Measurements from ENCODE around the gene RPUSD3. TPM values are rescaled to one million over a fixed set of nuclear protein-coding genes. Genes with fewer than 3 reads are reported as not detected.

Gene RPUSD3
- total and polyA plus RNA-seq, 9 of the 15 experiments (the other 6 are each of a cell fraction or from before 2014, with no cell fraction given): 13.8 to 99.0 (median 59.3) TPM

DNA sequence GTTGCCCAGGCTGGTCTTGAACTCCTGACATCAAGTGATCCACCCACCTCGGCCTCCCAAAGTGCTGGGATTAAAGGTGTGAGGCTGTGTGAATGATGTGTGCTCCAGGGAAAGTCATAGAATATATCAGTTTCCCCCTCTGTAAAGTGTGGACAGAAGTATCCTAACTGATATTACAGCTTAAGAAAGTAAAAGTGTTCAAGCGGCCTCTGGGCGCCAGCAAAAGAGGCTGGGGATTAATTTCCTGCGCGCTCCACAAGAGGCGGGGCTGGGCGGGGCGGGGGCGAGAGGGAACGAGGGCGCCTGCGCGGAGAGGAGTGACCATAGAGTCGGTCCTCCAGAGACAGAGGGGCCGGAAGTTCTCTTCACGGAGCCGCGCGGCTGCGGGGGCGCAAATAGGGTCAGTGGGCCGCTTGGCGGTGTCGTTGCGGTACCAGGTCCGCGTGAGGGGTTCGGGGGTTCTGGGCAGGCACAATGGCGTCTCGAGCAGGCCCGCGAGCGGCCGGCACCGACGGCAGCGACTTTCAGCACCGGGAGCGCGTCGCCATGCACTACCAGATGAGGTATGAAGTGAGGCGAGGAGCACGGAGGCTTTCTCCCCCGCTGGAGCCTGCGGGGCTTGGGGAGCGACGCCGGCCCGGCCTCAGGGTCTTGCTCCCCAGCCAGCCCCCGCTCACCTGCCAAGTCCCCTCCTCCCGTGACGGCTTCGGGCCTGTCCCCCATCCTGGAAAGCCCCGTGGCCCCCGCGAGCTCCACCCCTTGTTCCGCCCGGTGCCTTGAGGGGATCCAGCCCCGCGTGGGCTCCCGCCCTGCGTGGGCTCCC lies 46.7 kb upstream of the RPUSD3 start, which contains the start of gene JAGN1 (continued):
- TF ChIP-seq ADNP (tag; IDR thresholded peaks at IDR 0.05) (peak; percentile 94), YBX1 (IDR thresholded peaks at IDR 0.05) (no peak), ZNF232 (CRISPR knock-in tag; IDR thresholded peaks at IDR 0.05) (peak; percentile 57; the same call in 1 of the 2 replicates), MED1 (CRISPR knock-in tag; IDR thresholded peaks at IDR 0.05; ENCODE audit: borderline replicate concordance) (no peak), GTF2F1 (IDR thresholded peaks at IDR 0.05; ENCODE audit: low read depth, low read length) (peak; percentile 70; the same call in 1 of the 2 replicates), SRSF3 (IDR thresholded peaks at IDR 0.05; ENCODE audit: insufficient read depth, low read length) (peak; percentile 83; the same call in 1 of the 2 replicates), ZNF3 (CRISPR knock-in tag; IDR thresholded peaks at IDR 0.05) (no peak; the same call in 1 of the 2 replicates), RCOR1 (IDR thresholded peaks at IDR 0.05; ENCODE audit: borderline replicate concordance in 1 of 2, low read depth in 2 of 2, low read length in 2 of 2) (0 out of 4 replicates have a peak, but pooled peaks of 1 of the 2 experiments have one; percentile 12), ZNF551 (CRISPR knock-in tag; IDR thresholded peaks at IDR 0.05) (no peak), NR2C2 (CRISPR knock-in tag; IDR thresholded peaks at IDR 0.05) (peak; percentile 77; the same call in 1 of the 2 replicates), NR2C2 (tag; IDR thresholded peaks at IDR 0.05) (peak; percentile 82), ZNF316 (IDR thresholded peaks at IDR 0.05) (peak; percentile 26; the same call in 1 of the 2 replicates), TAL1 (IDR thresholded peaks at IDR 0.05) (no peak), ZNF699 (CRISPR knock-in tag; IDR thresholded peaks at IDR 0.05; ENCODE audit: insufficient replicate concordance) (no peak), RAD51 (IDR thresholded peaks at IDR 0.05; ENCODE audit: borderline replicate concordance, low read depth) (no peak), CC2D1A (IDR thresholded peaks at IDR 0.05) (no peak), LARP7 (IDR thresholded peaks at IDR 0.05) (no peak), NONO (IDR thresholded peaks at IDR 0.05; ENCODE audit: low read depth in 2 of 2, low read length in 1 of 2) (peak in 1 of 2 experiments; percentile 52; a peak in 1 of 4 replicates), RBM14 (IDR thresholded peaks at IDR 0.05; ENCODE audit: borderline replicate concordance, insufficient read depth, low read depth, low read length) (0 out of 2 replicates have a peak, but pooled peaks have one; percentile 75), TARDBP (IDR thresholded peaks at IDR 0.05) (no peak), RBM39 (optimal IDR thresholded peaks at IDR 0.05; ENCODE audit: low read depth, low read length) (no peak), SMARCA4 (IDR thresholded peaks at IDR 0.05) (peak; percentile 18; the same call in 1 of the 2 replicates)
- TF ChIP-seq, protein P1, sequence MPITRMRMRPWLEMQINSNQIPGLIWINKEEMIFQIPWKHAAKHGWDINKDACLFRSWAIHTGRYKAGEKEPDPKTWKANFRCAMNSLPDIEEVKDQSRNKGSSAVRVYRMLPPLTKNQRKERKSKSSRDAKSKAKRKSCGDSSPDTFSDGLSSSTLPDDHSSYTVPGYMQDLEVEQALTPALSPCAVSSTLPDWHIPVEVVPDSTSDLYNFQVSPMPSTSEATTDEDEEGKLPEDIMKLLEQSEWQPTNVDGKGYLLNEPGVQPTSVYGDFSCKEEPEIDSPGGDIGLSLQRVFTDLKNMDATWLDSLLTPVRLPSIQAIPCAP (CRISPR knock-in tag; IDR thresholded peaks at IDR 0.05; ENCODE audit: borderline replicate concordance): 0 out of 2 replicates have a peak, but pooled peaks have one; percentile 14
- TF ChIP-seq, protein P2, sequence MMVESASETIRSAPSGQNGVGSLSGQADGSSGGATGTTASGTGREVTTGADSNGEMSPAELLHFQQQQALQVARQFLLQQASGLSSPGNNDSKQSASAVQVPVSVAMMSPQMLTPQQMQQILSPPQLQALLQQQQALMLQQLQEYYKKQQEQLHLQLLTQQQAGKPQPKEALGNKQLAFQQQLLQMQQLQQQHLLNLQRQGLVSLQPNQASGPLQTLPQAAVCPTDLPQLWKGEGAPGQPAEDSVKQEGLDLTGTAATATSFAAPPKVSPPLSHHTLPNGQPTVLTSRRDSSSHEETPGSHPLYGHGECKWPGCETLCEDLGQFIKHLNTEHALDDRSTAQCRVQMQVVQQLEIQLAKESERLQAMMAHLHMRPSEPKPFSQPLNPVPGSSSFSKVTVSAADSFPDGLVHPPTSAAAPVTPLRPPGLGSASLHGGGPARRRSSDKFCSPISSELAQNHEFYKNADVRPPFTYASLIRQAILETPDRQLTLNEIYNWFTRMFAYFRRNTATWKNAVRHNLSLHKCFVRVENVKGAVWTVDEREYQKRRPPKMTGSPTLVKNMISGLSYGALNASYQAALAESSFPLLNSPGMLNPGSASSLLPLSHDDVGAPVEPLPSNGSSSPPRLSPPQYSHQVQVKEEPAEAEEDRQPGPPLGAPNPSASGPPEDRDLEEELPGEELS (CRISPR knock-in tag; IDR thresholded peaks at IDR 0.05; ENCODE audit: borderline replicate concordance): 0 out of 2 replicates have a peak, but pooled peaks have one; percentile 8
- TF ChIP-seq, protein P3, sequence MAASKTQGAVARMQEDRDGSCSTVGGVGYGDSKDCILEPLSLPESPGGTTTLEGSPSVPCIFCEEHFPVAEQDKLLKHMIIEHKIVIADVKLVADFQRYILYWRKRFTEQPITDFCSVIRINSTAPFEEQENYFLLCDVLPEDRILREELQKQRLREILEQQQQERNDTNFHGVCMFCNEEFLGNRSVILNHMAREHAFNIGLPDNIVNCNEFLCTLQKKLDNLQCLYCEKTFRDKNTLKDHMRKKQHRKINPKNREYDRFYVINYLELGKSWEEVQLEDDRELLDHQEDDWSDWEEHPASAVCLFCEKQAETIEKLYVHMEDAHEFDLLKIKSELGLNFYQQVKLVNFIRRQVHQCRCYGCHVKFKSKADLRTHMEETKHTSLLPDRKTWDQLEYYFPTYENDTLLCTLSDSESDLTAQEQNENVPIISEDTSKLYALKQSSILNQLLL (CRISPR knock-in tag; IDR thresholded peaks at IDR 0.05; ENCODE audit: borderline replicate concordance): no peak

All from K562 (cell line).